Gastroesophageal sphincter (tissue), 3 donors: ENCODE measurements around the gene KRT82.

Experiments
- CTCF ChIP-seq, 4 experiments: fragments of 200-600 bp in 2 of 4; fragments of 450-650 bp in 2 of 4; sonication (generic) in 1 of 4; IDR thresholded peaks; one replicate each; pipeline ENCODE4 v1.5.1; 2017 to 2019; ENCODE audit warnings: antibody characterized with exemption in 4 of 4, mild to moderate bottlenecking in 2 of 4, moderate library complexity in 2 of 4
- EP300 ChIP-seq: sonication (generic); formaldehyde crosslinking; IDR thresholded peaks from one replicate; pipeline ENCODE4 v1.6.1; 2017; ENCODE audit warnings: antibody characterized with exemption, mild to moderate bottlenecking
- POLR2A ChIP-seq, 2 donors: fragments of 450-650 bp; IDR thresholded peaks; one replicate each; pipeline ENCODE4 v1.6.1; 2017; ENCODE audit warnings: antibody characterized with exemption in 2 of 2, mild to moderate bottlenecking in 2 of 2, moderate library complexity in 1 of 2
- POLR2AphosphoS5 ChIP-seq: sonication (generic); formaldehyde crosslinking; IDR thresholded peaks from one replicate; pipeline ENCODE4 v1.6.1; 2017; ENCODE audit warnings: antibody characterized with exemption

DNA sequence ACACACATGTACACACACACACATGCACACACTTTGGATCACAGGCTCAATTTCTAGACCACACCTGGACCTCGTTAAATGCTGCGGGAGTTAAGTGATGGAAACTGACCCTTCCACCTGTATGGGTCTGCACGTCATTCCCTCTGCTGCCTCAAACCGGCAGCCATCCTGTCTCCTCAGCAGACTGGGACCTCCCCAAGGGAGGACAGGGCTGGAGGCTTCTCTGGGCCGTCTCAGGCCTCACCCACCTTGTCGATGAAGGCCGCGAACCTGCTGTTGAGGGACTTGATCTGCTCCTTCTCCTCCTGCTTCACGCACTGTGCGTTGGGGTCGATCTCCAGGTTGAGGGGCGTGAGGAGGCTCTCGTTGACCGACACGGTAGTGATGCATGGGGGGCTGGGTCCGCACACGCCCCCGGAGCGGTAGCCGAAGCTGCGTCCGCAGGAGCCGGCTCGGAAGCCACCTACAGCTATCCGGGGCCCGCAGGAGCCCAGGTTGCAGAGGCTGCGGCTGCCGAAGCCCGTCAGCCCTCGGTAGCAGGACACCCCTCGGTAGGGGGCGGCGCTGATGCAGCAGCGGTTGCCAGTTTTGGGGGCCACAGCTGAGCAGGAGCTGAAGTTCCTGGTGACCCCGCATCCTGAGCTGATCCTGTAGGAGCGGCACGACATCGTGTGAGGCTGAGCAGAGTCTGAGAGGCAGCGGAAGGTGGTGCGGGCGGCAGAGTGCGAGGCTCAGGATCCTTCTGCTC, 39.2 kb downstream of the KRT82 start, which contains the start of gene KRT85:
- no peak for TF ChIP-seq CTCF (IDR thresholded peaks at IDR 0.05)
- no peak for TF ChIP-seq POLR2A (IDR thresholded peaks at IDR 0.05)
- TF ChIP-seq POLR2AphosphoS5, result no peak
- TF ChIP-seq EP300, result no peak
